Ascending aorta (tissue), 2 donors: ENCODE results near the gene L1CAM. TPM values are rescaled to one million over a fixed set of nuclear protein-coding genes. Genes with fewer than 3 reads are reported as not detected.

Experiments
- DNase-seq, 2 donors: peaks; one replicate each; pipeline ENCODE4 v3.0.0-alpha.2; 2019; ENCODE audit warnings: low spot score in 2 of 2
- H3K27ac ChIP-seq, 2 donors: fragments of 200-600 bp; sonication (generic); one replicate each; pipeline ENCODE4 v1.5.1; 2016 to 2017; ENCODE audit warnings: mild to moderate bottlenecking in 1 of 2
- H3K27me3 ChIP-seq: fragments of 200-600 bp; sonication (generic); one replicate; pipeline ENCODE4 v1.5.1; 2017
- H3K36me3 ChIP-seq, 2 donors: fragments of 200-600 bp; sonication (generic); one replicate each; pipeline ENCODE4 v1.5.1; 2016
- H3K4me1 ChIP-seq, 2 donors: fragments of 200-600 bp; sonication (generic); one replicate each; pipeline ENCODE4 v1.5.1; 2016 to 2017; ENCODE audit warnings: mild to moderate bottlenecking in 1 of 2
- H3K4me3 ChIP-seq, 2 donors: fragments of 200-600 bp; sonication (generic); one replicate each; pipeline ENCODE4 v1.5.1; 2016 to 2017; ENCODE audit warnings: mild to moderate bottlenecking in 1 of 2
- H3K9me3 ChIP-seq, 2 donors: fragments of 200-600 bp; sonication (generic); one replicate each; pipeline ENCODE4 v1.5.1; 2016
- CTCF ChIP-seq, 3 experiments: fragments of 200-600 bp in 2 of 3; fragments of 450-650 bp in 1 of 3; sonication (generic) in 2 of 3; IDR thresholded peaks; one replicate each; pipeline ENCODE4 v1.5.1; 2016 to 2019; ENCODE audit warnings: antibody characterized with exemption in 3 of 3, mild to moderate bottlenecking in 1 of 3, moderate library complexity in 1 of 3
- intact Hi-C: fragments of 100-400 bp; cut with DNase I; formaldehyde crosslinking; loops from one replicate; pipeline ENCODE4 v1.15.1; 2023
- total RNA-seq: library from RNA; depleted of rRNA; stranded (reverse); fragments of >200 nt; gene quantifications from one replicate; pipeline ENCODE4 v1.1.0, GENCODE V29; 2016

L1CAM gene, protein sequence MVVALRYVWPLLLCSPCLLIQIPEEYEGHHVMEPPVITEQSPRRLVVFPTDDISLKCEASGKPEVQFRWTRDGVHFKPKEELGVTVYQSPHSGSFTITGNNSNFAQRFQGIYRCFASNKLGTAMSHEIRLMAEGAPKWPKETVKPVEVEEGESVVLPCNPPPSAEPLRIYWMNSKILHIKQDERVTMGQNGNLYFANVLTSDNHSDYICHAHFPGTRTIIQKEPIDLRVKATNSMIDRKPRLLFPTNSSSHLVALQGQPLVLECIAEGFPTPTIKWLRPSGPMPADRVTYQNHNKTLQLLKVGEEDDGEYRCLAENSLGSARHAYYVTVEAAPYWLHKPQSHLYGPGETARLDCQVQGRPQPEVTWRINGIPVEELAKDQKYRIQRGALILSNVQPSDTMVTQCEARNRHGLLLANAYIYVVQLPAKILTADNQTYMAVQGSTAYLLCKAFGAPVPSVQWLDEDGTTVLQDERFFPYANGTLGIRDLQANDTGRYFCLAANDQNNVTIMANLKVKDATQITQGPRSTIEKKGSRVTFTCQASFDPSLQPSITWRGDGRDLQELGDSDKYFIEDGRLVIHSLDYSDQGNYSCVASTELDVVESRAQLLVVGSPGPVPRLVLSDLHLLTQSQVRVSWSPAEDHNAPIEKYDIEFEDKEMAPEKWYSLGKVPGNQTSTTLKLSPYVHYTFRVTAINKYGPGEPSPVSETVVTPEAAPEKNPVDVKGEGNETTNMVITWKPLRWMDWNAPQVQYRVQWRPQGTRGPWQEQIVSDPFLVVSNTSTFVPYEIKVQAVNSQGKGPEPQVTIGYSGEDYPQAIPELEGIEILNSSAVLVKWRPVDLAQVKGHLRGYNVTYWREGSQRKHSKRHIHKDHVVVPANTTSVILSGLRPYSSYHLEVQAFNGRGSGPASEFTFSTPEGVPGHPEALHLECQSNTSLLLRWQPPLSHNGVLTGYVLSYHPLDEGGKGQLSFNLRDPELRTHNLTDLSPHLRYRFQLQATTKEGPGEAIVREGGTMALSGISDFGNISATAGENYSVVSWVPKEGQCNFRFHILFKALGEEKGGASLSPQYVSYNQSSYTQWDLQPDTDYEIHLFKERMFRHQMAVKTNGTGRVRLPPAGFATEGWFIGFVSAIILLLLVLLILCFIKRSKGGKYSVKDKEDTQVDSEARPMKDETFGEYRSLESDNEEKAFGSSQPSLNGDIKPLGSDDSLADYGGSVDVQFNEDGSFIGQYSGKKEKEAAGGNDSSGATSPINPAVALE
- 25.8 TPM for total RNA-seq

GRCh38 chrX:153885968-153886903 lies at the start of gene L1CAM:
L1CAM (minus strand) TSS chrX:153886173; CDS start chrX:153875836, 10,337 bp downstream.
- Histone ChIP-seq H3K27ac (no peak within 1 kb of the TSS), H3K9me3 (no peaks in the 10 kb centered on the region), H3K36me3 (no peaks in the 10 kb centered on the region), H3K4me3 (peak within 1 kb of the TSS in 1 of 2 donors; percentile 27), H3K27me3 (peaks cover 12% of the 10 kb centered on the region), H3K4me1 (no peaks in the 10 kb centered on the region)
- intact Hi-C loops = no loop called here
- no peak for DNase-seq
- no peak for TF ChIP-seq CTCF (IDR thresholded peaks at IDR 0.05)

DNA sequence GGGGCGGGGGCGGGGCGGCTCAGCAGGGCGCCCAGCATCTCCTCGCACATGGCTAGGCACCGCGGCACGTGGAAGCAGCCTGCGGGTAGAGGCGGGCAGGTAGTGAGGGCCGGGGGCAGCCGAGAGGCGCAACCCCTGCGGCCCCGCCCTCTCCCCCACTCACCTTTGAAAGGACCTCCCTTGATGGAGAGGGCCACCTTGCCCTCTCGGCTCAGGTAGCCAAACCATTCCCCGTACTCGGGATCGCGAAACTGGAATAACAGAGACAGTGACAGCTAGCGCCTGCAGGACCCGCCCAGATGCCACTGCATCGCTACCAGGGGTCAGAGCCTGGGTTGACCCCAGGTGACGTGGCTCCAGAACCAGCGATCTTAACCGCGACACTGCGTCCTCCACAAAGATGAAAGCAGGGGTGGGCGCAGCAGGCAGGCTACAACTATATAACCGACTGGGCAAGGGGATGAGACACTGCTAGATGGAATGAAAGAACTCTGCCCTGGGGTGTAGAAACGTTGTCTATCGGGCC lies 49.4 kb upstream of the L1CAM start:
- H3K27me3 ChIP-seq = no peaks in the 10 kb centered on the region
- DNase-seq = no peak
- peaks cover 0 to 9% of the 10 kb centered on the region in 2 donors for H3K4me1 ChIP-seq
- peaks cover 18 to 19% of the 10 kb centered on the region in 2 donors for H3K36me3 ChIP-seq
- no peak overlapping the region for H3K27ac ChIP-seq
- H3K4me3 ChIP-seq = peak overlapping the region; percentile 82 to 93
- intact Hi-C loops = no loop called here
- H3K9me3 ChIP-seq = no peaks in the 10 kb centered on the region
- TF ChIP-seq CTCF (IDR thresholded peaks at IDR 0.05) = no peak

GRCh38 chrX:153934762-153935325 lies 48.9 kb upstream of the L1CAM start, which contains the start of gene NAA10:
NAA10 (minus strand) TSS chrX:153935037; CDS start chrX:153934904, 133 bp downstream.
- Histone ChIP-seq H3K27ac (peak within 1 kb of the TSS; percentile 18 to 49), H3K4me3 (peak within 1 kb of the TSS; percentile 82 to 93), H3K4me1 (peaks cover 0 to 9% of the 10 kb centered on the region in 2 donors), H3K9me3 (no peaks in the 10 kb centered on the region), H3K27me3 (no peaks in the 10 kb centered on the region), H3K36me3 (peaks cover 19 to 25% of the 10 kb centered on the region in 2 donors)
- DNase-seq = peak in 1 of 2 donors; percentile 84
- TF ChIP-seq CTCF (IDR thresholded peaks at IDR 0.05) = no peak
- intact Hi-C loops = no loop called here

GRCh38 chrX:153934148-153934761 lies 48.3 kb upstream of the L1CAM start:
- no peak for DNase-seq
- peak overlapping the region; percentile 18 to 49 for H3K27ac ChIP-seq
- peaks cover 19 to 26% of the 10 kb centered on the region in 2 donors for H3K36me3 ChIP-seq
- H3K27me3 ChIP-seq = no peaks in the 10 kb centered on the region
- peak overlapping the region; percentile 82 to 93 for H3K4me3 ChIP-seq
- intact Hi-C loops = no loop called here
- no peak for TF ChIP-seq CTCF (IDR thresholded peaks at IDR 0.05)
- H3K4me1 ChIP-seq = peaks cover 0 to 9% of the 10 kb centered on the region in 2 donors
- H3K9me3 ChIP-seq = no peaks in the 10 kb centered on the region
